ENCODE measurements around the gene ESCO1.
A peak's percentile ranks its signal among the peaks of the same experiment; 100 is the strongest.

Gene ESCO1

GRCh38 chr18:21486905-21487437 lies 113.5 kb downstream of the ESCO1 start:
- DNase-seq = no peak

- DNase-seq = peak; percentile 31
These were observed 115.5 kb downstream of the ESCO1 start for GRCh38 chr18:21484851-21485636.

GRCh38 chr18:21483051-21483450 lies 117.5 kb downstream of the ESCO1 start:
- DNase-seq = no peak

- no peak for DNase-seq
These were observed 118.8 kb downstream of the ESCO1 start for GRCh38 chr18:21481739-21482138.

- DNase-seq = no peak
These were observed 120.8 kb downstream of the ESCO1 start for GRCh38 chr18:21479721-21480120.
